Psoas muscle (tissue), 8 donors: Measurements from ENCODE around the gene MARK3. TPM values are rescaled to one million over a fixed set of nuclear protein-coding genes. Genes with fewer than 3 reads are reported as not detected.

Experiments
- ATAC-seq, 4 donors: fragments of 200-7000 bp; cut with Tn5 transposase; one replicate each; pipeline ENCODE4 v1.9.1; 2020; ENCODE audit warnings: moderate library complexity in 3 of 4, mild to moderate bottlenecking in 2 of 4
- DNase-seq, 2 donors: peaks; one replicate each; pipeline ENCODE4 v3.0.0-alpha.2; 2020
- H3K27ac ChIP-seq: fragments of 200-600 bp; one replicate; pipeline ENCODE4 v1.8.0; 2022
- H3K27me3 ChIP-seq, 3 donors: fragments of 200-600 bp in 1 of 3; one replicate each; pipeline versions ENCODE4 v1.6.1 to v1.8.0; 2013 to 2022; ENCODE audit warnings: low read length in 2 of 3, mild to moderate bottlenecking in 2 of 3, moderate library complexity in 1 of 3; ENCODE audit not compliant: insufficient read depth in 3 of 3
- H3K36me3 ChIP-seq, 2 donors: fragments of 200-600 bp in 1 of 2; one replicate each; pipeline versions ENCODE4 v1.6.1 to v1.8.0; 2013 to 2022; ENCODE audit warnings: low read depth in 1 of 2, mild to moderate bottlenecking in 1 of 2, moderate library complexity in 1 of 2; ENCODE audit not compliant: insufficient read depth in 1 of 2
- H3K4me1 ChIP-seq: fragments of 200-600 bp; one replicate; pipeline ENCODE4 v1.8.0; 2022
- H3K4me3 ChIP-seq: fragments of 200-600 bp; one replicate; pipeline ENCODE4 v1.8.0; 2022; ENCODE audit warnings: mild to moderate bottlenecking
- H3K9me3 ChIP-seq: fragments of 200-600 bp; one replicate; pipeline ENCODE4 v1.8.0; 2022
- CTCF ChIP-seq: fragments of 200-600 bp; IDR thresholded peaks from one replicate; pipeline ENCODE4 v1.8.0; 2022; ENCODE audit warnings: antibody characterized with exemption
- WGBS, 3 donors: extraction: QIAGEN DNeasy Blood & Tissue Kit; methylation state at CpG; one replicate each; pipeline versions ENCODE4 v1.1.6 to v1.1.7; 2013; 5-methylcytosine and 5-hydroxymethylcytosine counted together
- intact Hi-C, 2 donors: fragments of 100-400 bp; cut with DNase I; formaldehyde crosslinking; loops; one replicate each; pipeline versions ENCODE4 v1.11.0 to v1.14.2; 2022
- polyA plus RNA-seq, 3 donors: library from polyadenylated mRNA; stranded (reverse); fragments of 200-250 nt; gene quantifications; one replicate each; pipeline ENCODE4 v1.2.3, GENCODE V29; 2013
- total RNA-seq, 4 donors: library from RNA; stranded (reverse); fragmentation: NEBNext Ultra II Directional in 2 of 4; extraction: Animal tissue kit (Norgen Biotek cat#: 25700) in 2 of 4; gene quantifications; one replicate each; pipeline versions ENCODE4 v1.2.1 to v1.2.4, GENCODE V29; 2021 to 2023
- donor health status: healthy with polysubstance abuse.
- donor health status: DM: no; HTN: no; CAD: no; lungs with moderate emphysema.
- donor health status: Bipolar disorder and iron deficiency.
- donor health status: healthy.
- donor health status: DM: yes; HTN: yes; CAD: no.
- donor health status: DM: no; HTN: no; CAD: no.
- donor health status: DM: no; HTN: no; CAD: no.
- donor health status: DM: yes; HTN: yes; CAD: no.

Gene MARK3
- total and polyA plus RNA-seq, 7 donors = 46.1 to 89.2 (median 63.9) TPM

- H3K4me1 ChIP-seq = no peaks in the 10 kb centered on the region
- intact Hi-C loops = no loop called here
- ATAC-seq = no peak
- no peak overlapping the region for H3K27ac ChIP-seq
- no peak overlapping the region for H3K4me3 ChIP-seq
- H3K27me3 ChIP-seq = no peaks in the 10 kb centered on the region
- no peak for TF ChIP-seq CTCF
- H3K9me3 ChIP-seq = no peaks in the 10 kb centered on the region
- no peak for DNase-seq
- whole genome bisulfite sequencing, 3 donors = 67 to 93% (median 83%) methylated on average over 2 to 23 of the region's 23 CpGs
- no peaks in the 10 kb centered on the region for H3K36me3 ChIP-seq
Observed at GRCh38 chr14:103372017-103372416, 13.2 kb upstream of the MARK3 start.

- Histone ChIP-seq H3K4me1 (no peaks in the 10 kb centered on the region), H3K27me3 (no peaks in the 10 kb centered on the region), H3K9me3 (no peaks in the 10 kb centered on the region), H3K36me3 (no peaks in the 10 kb centered on the region), H3K27ac (no peak overlapping the region), H3K4me3 (no peak overlapping the region)
- ATAC-seq (peak in 3 of 4 donors; percentile 27 to 53 (median 50)), DNase-seq (peak in 1 of 2 donors; percentile 57)
- intact Hi-C loops = no loop called here
- no peak for TF ChIP-seq CTCF
- 58 to 69% (median 69%) methylated on average over 11 of the region's 11 CpGs for WGBS, 3 donors
Observed at GRCh38 chr14:103372552-103373304, 12.5 kb upstream of the MARK3 start.

GRCh38 chr14:103374121-103374520 is 11.1 kb upstream of the MARK3 start:
- no peak overlapping the region for H3K27ac ChIP-seq
- DNase-seq = peak in 1 of 2 donors; percentile 69
- no peak for TF ChIP-seq CTCF
- H3K27me3 ChIP-seq = no peaks in the 10 kb centered on the region
- H3K4me3 ChIP-seq = peak overlapping the region; percentile 29
- no peaks in the 10 kb centered on the region for H3K36me3 ChIP-seq
- H3K9me3 ChIP-seq = no peaks in the 10 kb centered on the region
- WGBS, 3 donors = 69 to 77% (median 71%) methylated on average over 11 of the region's 11 CpGs
- intact Hi-C loops = no loop called here
- no peaks in the 10 kb centered on the region for H3K4me1 ChIP-seq
- no peak for ATAC-seq

- H3K27ac ChIP-seq = no peak overlapping the region
- WGBS, 3 donors = 83 to 91% (median 88%) methylated on average over 2 of the region's 2 CpGs
- no peak overlapping the region for H3K4me3 ChIP-seq
- no peak for ATAC-seq
- TF ChIP-seq CTCF = no peak
- no peaks in the 10 kb centered on the region for H3K4me1 ChIP-seq
- H3K9me3 ChIP-seq = no peaks in the 10 kb centered on the region
- no peak for DNase-seq
- no peaks in the 10 kb centered on the region for H3K27me3 ChIP-seq
- intact Hi-C loops = no loop called here
- no peaks in the 10 kb centered on the region for H3K36me3 ChIP-seq
Observed at GRCh38 chr14:103377522-103378037, 7.6 kb upstream of the MARK3 start.
